GM12878 (cell line): ENCODE results near the gene COX17.

Experiments
- BRCA1 ChIP-seq: IDR thresholded peaks from 2 replicates; pipeline ENCODE4 v1.6.1; 2011; ENCODE audit warnings: low read depth, low read length, improper control_type of control experiment
- CBFB ChIP-seq: IDR thresholded peaks from 2 replicates; pipeline ENCODE4 v1.6.1; 2016; ENCODE audit warnings: antibody characterized with exemption, low read depth
- JUNB ChIP-seq: IDR thresholded peaks from 2 replicates; pipeline ENCODE4 v1.6.1; 2016; ENCODE audit warnings: antibody characterized with exemption, mild to moderate bottlenecking
- MTA2 ChIP-seq: fragments of 450-650 bp; IDR thresholded peaks from 2 replicates; pipeline ENCODE4 v1.6.1; 2016; ENCODE audit warnings: low read depth, mild to moderate bottlenecking, moderate library complexity
- NR2C2 ChIP-seq: IDR thresholded peaks from 2 replicates; pipeline ENCODE4 v1.6.1; 2011; ENCODE audit warnings: borderline replicate concordance, low read depth; ENCODE audit not compliant: control insufficient read depth, insufficient read length
- POLR2A ChIP-seq: IDR thresholded peaks from 2 replicates; pipeline ENCODE4 v1.6.1; 2011; ENCODE audit warnings: low read depth, mild to moderate bottlenecking, low read length
- RFX5 ChIP-seq: IDR thresholded peaks from 2 replicates; pipeline ENCODE4 v1.6.1; 2011; ENCODE audit warnings: low read depth, low read length, improper control_type of control experiment
- SIN3A ChIP-seq: IDR thresholded peaks from 2 replicates; pipeline ENCODE4 v1.6.1; 2012; ENCODE audit warnings: low read depth, low read length, improper control_type of control experiment
- TF ChIP-seq, protein P1 (sequence below), 3 experiments: IDR thresholded peaks in 2 of 3; conservative IDR thresholded peaks in 1 of 3; 2 replicates each; pipeline ENCODE4 v1.5.1; 2011; ENCODE audit warnings: low read depth in 3 of 3, low read length in 3 of 3, mild to moderate bottlenecking in 3 of 3, control low read depth in 2 of 3, moderate library complexity in 2 of 3, inconsistent platforms in 1 of 3, mixed read lengths in 1 of 3; ENCODE audit not compliant: control insufficient read depth in 2 of 3, insufficient read depth in 1 of 3; ENCODE audit errors: extremely low read depth in 1 of 3

DNA sequence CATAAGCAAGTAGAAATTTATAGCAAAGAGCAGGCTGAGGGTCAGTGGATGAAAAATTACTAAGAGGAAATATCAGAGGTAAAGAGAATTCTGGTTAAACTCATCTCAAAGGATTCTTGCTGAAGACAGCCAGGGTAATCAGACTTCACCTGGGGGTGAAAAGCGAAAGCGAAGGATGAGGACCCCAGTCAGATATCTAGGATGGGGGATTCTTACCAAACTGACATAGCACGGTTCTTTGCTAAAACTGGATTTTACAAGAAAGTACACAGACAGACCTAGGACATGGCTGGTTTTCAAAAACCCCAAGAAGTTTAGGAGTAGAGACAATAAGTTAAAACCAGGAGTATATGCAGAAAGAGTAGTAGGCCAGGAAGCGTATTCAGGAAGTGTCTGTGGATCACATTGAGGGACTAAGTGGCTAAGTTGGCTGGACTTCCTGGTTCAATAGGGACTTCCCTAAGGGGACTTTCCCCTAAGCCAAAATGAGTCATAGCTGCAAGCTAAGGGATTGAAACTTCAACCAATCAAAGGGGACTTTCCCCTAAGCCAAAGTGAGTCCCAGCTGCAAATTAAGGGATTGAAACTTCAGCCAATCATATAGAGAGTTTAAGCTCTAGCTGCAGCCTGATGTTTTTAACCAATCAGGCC, 23.2 kb upstream of the COX17 start:
- TF ChIP-seq, protein P1, sequence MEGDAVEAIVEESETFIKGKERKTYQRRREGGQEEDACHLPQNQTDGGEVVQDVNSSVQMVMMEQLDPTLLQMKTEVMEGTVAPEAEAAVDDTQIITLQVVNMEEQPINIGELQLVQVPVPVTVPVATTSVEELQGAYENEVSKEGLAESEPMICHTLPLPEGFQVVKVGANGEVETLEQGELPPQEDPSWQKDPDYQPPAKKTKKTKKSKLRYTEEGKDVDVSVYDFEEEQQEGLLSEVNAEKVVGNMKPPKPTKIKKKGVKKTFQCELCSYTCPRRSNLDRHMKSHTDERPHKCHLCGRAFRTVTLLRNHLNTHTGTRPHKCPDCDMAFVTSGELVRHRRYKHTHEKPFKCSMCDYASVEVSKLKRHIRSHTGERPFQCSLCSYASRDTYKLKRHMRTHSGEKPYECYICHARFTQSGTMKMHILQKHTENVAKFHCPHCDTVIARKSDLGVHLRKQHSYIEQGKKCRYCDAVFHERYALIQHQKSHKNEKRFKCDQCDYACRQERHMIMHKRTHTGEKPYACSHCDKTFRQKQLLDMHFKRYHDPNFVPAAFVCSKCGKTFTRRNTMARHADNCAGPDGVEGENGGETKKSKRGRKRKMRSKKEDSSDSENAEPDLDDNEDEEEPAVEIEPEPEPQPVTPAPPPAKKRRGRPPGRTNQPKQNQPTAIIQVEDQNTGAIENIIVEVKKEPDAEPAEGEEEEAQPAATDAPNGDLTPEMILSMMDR (IDR thresholded peaks at IDR 0.05 in 2 of 3, conservative IDR thresholded peaks at IDR 0.05 in 1 of 3; ENCODE audit: control insufficient read depth in 2 of 3, extremely low read depth in 1 of 3, insufficient read depth in 1 of 3, low read depth in 3 of 3, low read length in 3 of 3) = no peak
- TF ChIP-seq BRCA1 = no peak
- TF ChIP-seq CBFB = 0 out of 2 replicates have a peak, but pooled peaks have one; percentile 13
- no peak for TF ChIP-seq RFX5
- no peak for TF ChIP-seq POLR2A
- no peak for TF ChIP-seq NR2C2
- TF ChIP-seq JUNB = peak; percentile 87
- no peak for TF ChIP-seq SIN3A
- peak; percentile 91 for TF ChIP-seq MTA2
